SW 1271 (cell line): ENCODE results near the gene PIK3AP1.
"Not testable (repeated sequence)": the region's sequence is repeated elsewhere in the genome, so short reads cannot be mapped to it uniquely, and the experiment has no call there.

Experiments used
- DNase-seq, 2 experiments: peaks; one replicate each; lab custom pipeline; 2025; lab: John Stamatoyannopoulos, UW

The PIK3AP1 gene

DNA sequence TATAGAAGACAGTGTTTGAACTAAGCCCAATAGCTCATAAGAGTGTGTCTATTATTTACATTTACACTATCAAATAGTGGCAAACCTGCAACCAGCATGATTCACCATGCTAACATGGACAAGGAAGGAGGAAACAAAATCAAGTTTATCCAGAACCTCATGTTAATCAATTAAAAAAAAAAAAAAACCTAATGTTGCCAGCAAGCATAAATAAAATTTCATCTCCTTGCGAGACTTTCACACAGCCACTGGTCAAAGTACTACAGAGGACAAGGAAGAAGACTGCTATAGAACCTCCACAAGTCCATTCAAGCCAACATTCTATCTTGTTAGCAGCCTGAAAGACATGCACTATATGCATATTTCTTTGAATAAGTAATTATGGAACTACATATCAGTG lies 143.2 kb downstream of the PIK3AP1 start:
- no peak for DNase-seq

DNA sequence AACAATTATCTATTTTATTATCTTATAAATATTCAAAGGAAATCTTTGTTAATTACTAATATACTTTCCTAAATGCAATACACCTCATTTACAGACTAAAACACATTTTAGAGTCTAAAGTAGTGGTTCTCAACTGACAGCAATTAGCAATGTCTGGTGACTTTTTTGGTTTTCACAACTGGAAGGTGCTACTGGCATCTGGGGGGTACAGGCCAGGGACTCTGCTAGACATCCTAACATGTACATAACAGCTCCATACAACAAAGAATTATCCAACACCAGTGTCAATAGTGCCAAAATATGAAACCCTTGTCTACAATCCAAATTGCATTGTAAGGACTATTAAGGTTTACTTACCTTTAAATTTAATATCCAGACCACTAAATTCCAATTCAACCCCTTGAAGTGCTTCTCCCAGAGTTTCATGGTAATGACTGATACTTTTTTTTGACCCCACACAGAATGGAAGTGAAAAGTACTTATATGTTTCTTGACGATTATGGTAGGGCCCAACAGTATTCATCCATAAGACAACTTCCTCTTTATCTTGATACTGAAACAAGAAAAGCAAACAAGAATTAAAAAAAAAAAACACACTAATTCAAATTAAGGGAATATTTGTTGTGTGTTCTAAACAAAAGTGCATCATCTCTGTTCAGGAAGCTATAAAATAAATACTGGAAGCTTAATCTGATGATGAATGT lies 143.9 kb downstream of the PIK3AP1 start:
- DNase-seq, result no peak

DNA sequence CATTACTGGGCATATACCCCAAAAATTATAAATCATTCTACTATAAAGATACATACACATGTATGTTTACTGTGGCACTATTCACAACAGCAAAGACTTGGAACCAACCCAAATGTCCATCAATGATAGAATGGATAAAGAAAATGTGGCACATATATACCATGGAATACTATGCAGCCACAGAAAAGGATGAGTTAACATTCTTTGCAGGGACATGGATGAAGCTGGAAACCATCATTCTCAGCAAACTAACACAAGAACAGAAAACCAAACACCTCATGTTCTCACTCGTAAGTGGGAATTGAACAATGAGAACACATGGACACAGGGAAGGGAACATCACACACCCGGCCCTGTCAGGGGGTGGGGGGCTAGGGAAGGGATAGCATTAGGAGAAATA lies 145.8 kb downstream of the PIK3AP1 start:
- not testable (repeated sequence) for DNase-seq

DNA sequence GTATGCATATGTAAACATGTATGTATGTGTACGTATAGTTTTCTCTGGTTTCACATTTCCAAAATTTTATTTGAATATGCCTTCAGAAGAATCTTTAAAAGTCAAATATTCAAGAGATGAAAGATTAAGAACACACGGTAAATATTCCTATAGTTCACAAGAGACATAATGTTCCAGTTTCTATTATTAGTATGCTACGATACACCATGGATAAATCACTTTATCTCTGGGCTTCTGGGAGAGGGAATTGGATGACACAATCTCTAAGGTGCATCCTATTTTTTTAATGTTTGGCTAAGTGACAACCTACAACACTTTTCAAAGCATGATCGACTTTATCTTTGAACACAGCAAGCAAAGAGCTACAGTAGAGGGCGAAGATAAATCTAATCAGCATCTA lies 147.3 kb downstream of the PIK3AP1 start:
- DNase-seq, result no peak

DNA sequence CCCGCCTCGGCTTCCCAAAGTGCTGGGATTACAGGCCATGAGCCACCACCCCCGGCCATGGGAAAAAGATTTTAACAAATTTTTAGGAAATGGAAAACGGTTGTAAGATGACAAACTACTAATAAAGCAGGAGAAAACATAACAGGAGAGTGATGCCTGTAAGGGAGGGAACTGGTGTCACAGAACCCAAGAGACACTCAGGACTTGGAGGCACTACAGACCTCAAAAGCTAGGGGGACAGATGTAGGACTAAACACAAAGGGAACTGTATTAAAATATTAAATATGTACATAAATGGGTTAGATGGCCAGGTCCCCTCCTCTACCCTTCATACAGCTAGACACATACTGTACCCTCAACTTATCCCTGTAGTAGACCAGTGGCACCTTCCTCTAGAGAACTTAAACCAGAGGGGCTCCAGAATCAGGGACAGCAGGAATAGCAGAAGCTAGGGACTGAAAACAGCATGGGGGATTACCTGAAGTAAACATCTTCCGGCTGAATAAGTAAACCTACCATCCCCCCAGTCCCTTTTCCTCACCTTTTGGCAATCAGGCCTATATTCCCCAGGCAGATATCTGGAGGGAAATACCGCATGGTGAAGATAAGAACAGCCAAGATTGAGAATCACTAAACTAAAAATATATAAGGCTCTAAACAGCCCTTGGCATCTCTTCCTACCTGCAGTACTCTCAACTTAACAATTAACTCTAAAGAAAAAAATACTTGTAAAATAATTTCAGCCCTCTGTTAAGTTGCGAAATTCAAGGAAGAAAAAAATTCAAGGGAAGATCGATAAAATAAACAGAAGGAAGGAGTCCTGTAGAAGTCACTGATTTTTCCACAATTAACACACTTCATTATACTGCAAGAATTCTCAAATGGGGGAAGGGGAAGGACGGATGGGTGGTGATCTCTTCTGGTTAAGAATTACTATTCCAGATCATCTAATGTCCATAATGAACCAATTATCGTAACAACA lies 149.0 kb downstream of the PIK3AP1 start:
- no peak for DNase-seq

DNA sequence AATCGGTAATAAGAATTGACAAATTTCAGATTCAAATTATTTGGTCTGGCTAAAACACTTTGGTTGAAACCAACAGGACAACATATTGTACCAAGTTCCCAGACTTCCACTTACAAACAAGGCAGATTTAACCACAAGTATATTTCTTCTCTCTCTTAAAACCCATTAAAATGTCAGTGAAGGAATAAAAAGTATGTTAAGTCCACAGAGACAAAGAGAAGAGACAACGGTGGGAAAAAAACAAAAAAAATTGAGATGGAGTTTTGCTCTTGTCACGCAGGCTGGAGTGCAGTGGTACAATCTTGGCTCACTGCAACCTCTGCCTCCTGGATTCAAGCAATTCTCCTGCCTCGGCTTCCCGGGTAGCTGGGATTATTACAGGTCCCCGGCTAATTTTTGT lies 149.8 kb downstream of the PIK3AP1 start:
- no peak for DNase-seq

DNA sequence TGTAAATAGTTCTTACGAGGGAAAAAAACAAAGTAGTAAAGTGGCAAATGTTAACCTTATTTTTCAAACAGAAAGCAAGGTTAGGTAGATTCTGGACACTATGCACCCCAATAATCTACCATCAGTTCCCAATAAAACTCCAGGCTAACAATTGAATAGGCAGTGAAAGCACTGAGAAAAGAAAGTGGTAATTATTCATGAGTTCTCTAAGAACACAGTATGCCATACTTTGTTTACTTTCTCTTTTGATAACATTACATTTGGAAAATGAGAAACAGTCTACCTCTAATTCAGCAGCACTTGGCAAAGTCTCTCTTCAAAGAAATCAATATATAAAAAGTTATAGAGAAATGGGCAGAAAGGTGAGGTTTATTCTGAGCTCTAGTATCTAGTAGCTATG lies 151.9 kb downstream of the PIK3AP1 start:
- no peak for DNase-seq

DNA sequence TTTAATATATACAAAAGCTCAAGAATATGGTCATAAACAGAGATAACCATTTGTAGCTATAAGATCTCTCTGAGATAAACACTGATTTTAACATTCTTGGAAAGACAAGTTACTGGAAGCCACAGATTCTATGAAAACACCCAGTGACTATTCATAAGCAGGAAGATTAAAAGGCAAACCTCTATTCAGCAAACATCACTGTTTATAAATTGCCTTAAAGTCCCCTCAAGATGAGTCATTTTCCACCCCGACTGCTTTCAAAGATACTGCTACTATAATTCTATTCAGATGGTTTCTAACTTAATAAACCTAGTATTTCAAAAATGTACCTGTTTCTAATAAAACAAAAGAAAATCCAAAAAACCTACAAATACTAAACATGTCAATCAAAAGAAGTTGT lies 154.5 kb downstream of the PIK3AP1 start:
- DNase-seq, result no peak

DNA sequence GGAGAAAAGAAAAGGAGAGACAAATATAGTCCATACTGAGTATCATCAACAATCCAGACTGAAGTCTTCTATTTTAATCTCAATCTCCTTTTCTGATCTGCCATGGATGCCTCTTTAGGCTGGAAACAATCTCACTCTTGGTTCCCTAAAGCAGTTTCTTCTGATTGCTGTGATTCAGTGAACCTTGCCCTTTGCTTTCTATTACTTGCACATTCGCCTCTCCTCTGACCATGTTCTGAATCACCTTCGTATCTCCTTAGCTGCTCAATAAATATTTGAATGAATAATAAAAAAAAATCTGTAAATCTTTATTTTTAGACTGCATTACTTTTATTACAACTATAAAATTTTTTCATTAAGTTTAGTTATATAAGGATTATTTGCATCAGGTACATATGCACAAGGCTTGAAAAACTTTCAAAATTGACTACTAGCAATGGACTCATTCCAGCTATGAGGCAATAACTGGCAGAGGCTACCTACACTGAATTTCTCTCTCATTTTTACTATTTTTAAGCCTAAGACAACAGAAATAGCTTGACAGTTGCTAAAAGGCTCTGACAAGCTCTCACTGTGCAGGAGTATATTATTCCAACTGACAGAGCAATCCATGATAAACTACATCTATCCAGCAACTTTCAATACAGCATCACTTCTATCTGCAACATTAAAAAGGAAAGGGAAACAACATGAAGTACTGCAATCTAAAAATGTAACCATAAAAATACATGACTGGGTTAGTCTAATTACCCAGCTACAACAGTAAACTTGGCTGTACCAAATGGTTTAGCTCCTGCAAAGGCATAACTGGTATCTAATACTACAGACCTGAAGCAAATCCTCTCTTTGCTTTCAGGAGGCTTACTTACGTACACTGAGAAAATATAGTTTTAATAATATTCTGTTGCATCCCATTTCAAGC lies 159.1 kb downstream of the PIK3AP1 start:
- no peak for DNase-seq

DNA sequence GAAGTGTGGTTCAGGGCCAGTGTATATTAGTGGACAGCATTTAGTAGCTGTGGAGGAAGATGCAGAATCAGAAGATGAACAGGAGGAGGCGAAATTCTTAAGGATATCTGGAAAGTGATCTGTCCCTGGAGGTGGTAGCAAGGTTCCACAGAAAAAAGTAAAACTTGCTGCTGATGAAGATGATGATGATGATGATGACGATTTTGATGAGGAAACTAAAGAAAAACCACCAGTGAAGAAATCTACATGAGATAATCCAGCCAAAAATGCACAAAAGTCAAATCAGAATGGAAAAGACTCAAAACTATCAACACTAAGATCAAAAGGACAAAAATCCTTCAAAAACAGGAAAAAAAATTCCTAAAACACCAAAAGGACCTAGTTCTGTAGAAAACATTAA lies 159.8 kb downstream of the PIK3AP1 start:
- no peak for DNase-seq

DNA sequence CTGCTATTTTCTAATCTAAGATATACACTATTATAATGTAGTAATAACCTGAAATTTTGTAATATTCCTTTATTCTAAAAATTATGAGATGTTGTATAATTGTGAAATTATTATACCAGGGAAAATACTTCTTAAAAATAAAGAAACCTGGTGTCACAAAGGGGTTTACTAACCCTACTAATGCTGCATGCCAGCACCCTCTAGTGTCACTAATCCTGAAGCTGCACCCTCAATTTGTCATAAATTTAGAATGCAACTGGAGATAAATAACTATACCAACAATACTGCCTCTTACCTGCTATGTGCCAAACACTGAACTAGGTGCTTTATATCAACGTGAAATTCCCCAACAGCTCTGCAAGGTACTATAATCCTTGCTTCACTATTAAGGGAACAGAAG lies 164.3 kb downstream of the PIK3AP1 start:
- DNase-seq, result peak in 1 of 2 experiments; percentile 4

DNA sequence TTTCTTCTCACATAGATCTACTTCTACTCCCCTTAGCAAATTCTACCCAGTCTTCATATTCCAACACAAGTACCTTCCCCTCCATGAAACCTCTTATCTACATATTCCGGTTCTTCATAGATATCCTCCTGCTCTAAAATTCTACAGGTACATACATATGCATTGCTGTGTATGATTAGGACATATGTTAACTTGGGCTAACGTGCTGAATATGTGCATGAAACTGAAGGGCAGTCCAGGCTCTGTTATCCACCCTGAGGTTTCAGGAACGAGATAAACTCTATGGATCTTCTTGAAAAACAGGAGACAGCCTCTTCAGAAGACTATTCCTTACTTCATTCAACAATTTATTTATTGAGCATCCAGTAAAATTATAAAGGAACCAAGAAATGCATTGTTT lies 165.0 kb downstream of the PIK3AP1 start:
- DNase-seq, result no peak

DNA sequence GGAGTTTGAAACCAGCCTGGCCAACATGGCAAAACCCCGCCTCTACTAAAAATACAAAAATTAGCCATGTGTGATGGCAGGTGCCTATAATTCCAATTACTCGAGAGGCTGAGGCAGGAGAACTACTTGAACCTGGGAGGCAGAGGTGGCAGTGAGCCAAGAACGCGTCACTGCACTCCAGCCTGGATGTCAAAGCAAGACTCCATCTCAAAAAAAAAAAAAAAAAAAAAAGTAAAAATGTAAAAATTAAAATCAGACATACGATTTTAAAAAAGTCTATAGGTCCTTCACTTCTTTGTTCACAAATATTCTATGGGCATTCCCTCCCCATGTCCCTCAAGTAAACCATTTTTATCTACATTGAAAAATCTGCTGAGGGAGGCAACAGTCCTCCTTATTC lies 171.7 kb downstream of the PIK3AP1 start:
- DNase-seq, result no peak

DNA sequence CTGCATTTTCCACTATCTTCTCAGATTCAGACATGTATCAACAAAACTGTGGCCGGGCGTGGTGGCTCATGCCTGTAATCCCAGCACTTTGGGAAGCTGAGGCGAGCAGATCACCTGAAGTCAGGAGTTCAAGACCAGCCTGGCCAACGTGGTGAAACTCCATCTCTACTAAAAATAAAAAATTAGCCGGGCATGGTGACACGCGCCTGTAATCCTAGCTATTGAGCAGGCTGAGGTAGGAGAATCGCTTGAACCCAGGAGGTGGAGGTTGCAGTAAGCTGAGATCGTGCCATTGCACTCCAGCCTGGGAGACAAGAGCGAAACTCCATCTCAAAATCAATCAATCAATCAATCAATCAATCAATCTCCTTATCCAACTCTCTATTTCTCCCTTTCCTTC lies 174.8 kb downstream of the PIK3AP1 start:
- not testable (repeated sequence) for DNase-seq
